CD14-positive monocyte (primary cell): ENCODE results near the gene TIMP2. TPM values are rescaled to one million over a fixed set of nuclear protein-coding genes. Genes with fewer than 3 reads are reported as not detected.

Experiments
- DNase-seq, 3 donors: peaks; one replicate each; pipeline ENCODE4 v3.0.0-alpha.2; 2011 to 2022
- H2AFZ ChIP-seq: 2 replicates; pipeline ENCODE4 v1.6.0; 2012; ENCODE audit warnings: mild to moderate bottlenecking, low read depth, low read length, inconsistent platforms; ENCODE audit not compliant: insufficient read depth, poor library complexity, severe bottlenecking
- H3K27ac ChIP-seq, 2 donors: 1 replicate in 1 of 2; 2 replicates in 1 of 2; pipeline ENCODE4 v1.5.1; 2012 to 2013; ENCODE audit warnings: low read length in 2 of 2, control low read depth in 1 of 2, inconsistent platforms in 1 of 2, low read depth in 1 of 2, mild to moderate bottlenecking in 1 of 2
- H3K27me3 ChIP-seq, 2 donors: one replicate each; pipeline versions ENCODE4 v1.6.0 to v1.6.1; 2011 to 2013; ENCODE audit warnings: low read length in 2 of 2; ENCODE audit not compliant: control insufficient read depth in 2 of 2, insufficient read depth in 2 of 2
- H3K36me3 ChIP-seq, 2 donors: replicated peaks in 1 of 2; 1 replicate in 1 of 2; 2 replicates in 1 of 2; pipeline versions ENCODE4 v1.5.1 to v1.6.1; 2012 to 2013; ENCODE audit warnings: low read length in 2 of 2, control low read depth in 1 of 2, inconsistent platforms in 1 of 2, mild to moderate bottlenecking in 1 of 2; ENCODE audit not compliant: insufficient read depth in 2 of 2, control insufficient read depth in 1 of 2
- H3K4me1 ChIP-seq, 2 donors: 1 replicate in 1 of 2; 2 replicates in 1 of 2; pipeline versions ENCODE4 v1.5.1 to v1.6.1; 2012 to 2013; ENCODE audit warnings: low read length in 2 of 2, control low read depth in 1 of 2, inconsistent platforms in 1 of 2, mild to moderate bottlenecking in 1 of 2, moderate library complexity in 1 of 2; ENCODE audit not compliant: insufficient read depth in 2 of 2, control insufficient read depth in 1 of 2
- H3K4me2 ChIP-seq: replicated peaks from 2 replicates; pipeline ENCODE3; 2012; ENCODE audit warnings: low read length, moderate library complexity, mild to moderate bottlenecking; ENCODE audit not compliant: poor library complexity, severe bottlenecking; ENCODE audit errors: extremely low read depth
- H3K4me3 ChIP-seq, 3 experiments: fragments of 200-600 bp in 1 of 3; sonication (generic) in 1 of 3; replicated peaks in 1 of 3; 1 replicate in 2 of 3; 2 replicates in 1 of 3; pipeline ENCODE4 v1.5.1; 2011 to 2013; ENCODE audit warnings: low read length in 3 of 3, mild to moderate bottlenecking in 3 of 3, control low read depth in 2 of 3, low read depth in 2 of 3, inconsistent platforms in 1 of 3, moderate library complexity in 1 of 3
- H3K79me2 ChIP-seq: 2 replicates; pipeline ENCODE4 v1.6.0; 2012; ENCODE audit warnings: mild to moderate bottlenecking, control low read depth, inconsistent platforms, low read length, moderate library complexity; ENCODE audit not compliant: insufficient read depth
- H3K9ac ChIP-seq: 2 replicates; pipeline ENCODE4 v1.6.0; 2017; ENCODE audit warnings: low read length, mild to moderate bottlenecking; ENCODE audit not compliant: insufficient read depth, poor library complexity, severe bottlenecking
- H3K9me3 ChIP-seq, 2 donors: replicated peaks in 1 of 2; 1 replicate in 1 of 2; 2 replicates in 1 of 2; pipeline versions ENCODE4 v1.5.1 to v1.6.1; 2012 to 2013; ENCODE audit warnings: low read length in 2 of 2, control low read depth in 1 of 2; ENCODE audit not compliant: control insufficient read depth in 1 of 2, insufficient read depth in 1 of 2
- H4K20me1 ChIP-seq: 2 replicates; pipeline ENCODE4 v1.6.0; 2012; ENCODE audit warnings: mild to moderate bottlenecking, low read length, control low read depth, moderate library complexity; ENCODE audit not compliant: insufficient read depth
- H3K27ac Mint-ChIP-seq, 7 donors: one replicate each; pipeline ENCODE4 v1.8.0; 2020; ENCODE audit warnings: mild to moderate bottlenecking in 7 of 7, mixed read lengths in 7 of 7, moderate library complexity in 6 of 7, inconsistent platforms in 2 of 7
- H3K27me3 Mint-ChIP-seq, 3 donors: one replicate each; pipeline ENCODE4 v1.8.0; 2021 to 2022; ENCODE audit warnings: low read depth in 3 of 3, mild to moderate bottlenecking in 3 of 3, mixed read lengths in 3 of 3, moderate library complexity in 3 of 3, inconsistent platforms in 1 of 3
- H3K36me3 Mint-ChIP-seq, 2 donors: one replicate each; pipeline ENCODE4 v1.8.0; 2020; ENCODE audit warnings: mixed read lengths in 2 of 2, inconsistent platforms in 1 of 2, mild to moderate bottlenecking in 1 of 2
- H3K4me1 Mint-ChIP-seq: one replicate; pipeline ENCODE4 v1.8.0; 2020; ENCODE audit warnings: mild to moderate bottlenecking, mixed read lengths
- H3K4me3 Mint-ChIP-seq, 2 donors: one replicate each; pipeline ENCODE4 v1.8.0; 2020; ENCODE audit warnings: mild to moderate bottlenecking in 2 of 2, mixed read lengths in 2 of 2, moderate library complexity in 1 of 2
- H3K9me3 Mint-ChIP-seq, 7 donors: one replicate each; pipeline ENCODE4 v1.8.0; 2020 to 2022; ENCODE audit warnings: mixed read lengths in 7 of 7, mild to moderate bottlenecking in 6 of 7, moderate library complexity in 6 of 7, inconsistent platforms in 2 of 7
- WGBS: methylation state at CpG from one replicate; pipeline ENCODE4 v1.1.5; 2013; ENCODE audit warnings: missing lambda C conversion rate; ENCODE audit not compliant: insufficient coverage; 5-methylcytosine and 5-hydroxymethylcytosine counted together
- intact Hi-C, 2 donors: fragments of 100-400 bp; cut with micrococcal nuclease; formaldehyde crosslinking; loops; one replicate each; pipeline versions ENCODE4 v1.15.0 to v1.15.1; 2023
- polyA plus RNA-seq, 3 donors: library from polyadenylated mRNA; depleted of rRNA in 1 of 3; unstranded in 2 of 3; stranded (reverse) in 1 of 3; fragments of 300-500 nt in 2 of 3; fragments of >200 nt in 1 of 3; fragmentation: Illumina TruSeq in 2 of 3; gene quantifications; 1 replicate in 2 of 3; 2 replicates in 1 of 3; pipeline ENCODE4 v1.2.3, GENCODE V29; 2012 to 2021
- TF ChIP-seq, protein P1 (sequence below): fragments of 200-600 bp; IDR thresholded peaks from one replicate; pipeline ENCODE4 v1.8.0; 2022; ENCODE audit warnings: antibody characterized with exemption, mild to moderate bottlenecking

The TIMP2 gene
- polyA plus RNA-seq, 3 donors = 4.5 to 101 (median 6.4) TPM

GRCh38 chr17:78838574-78839005 is 86.6 kb downstream of the TIMP2 start:
- no peaks in the 10 kb centered on the region for H3K27me3 ChIP-seq
- peak overlapping the region in 1 of 3 experiments; percentile 80 for H3K4me3 ChIP-seq
- peaks cover 18 to 33% of the 10 kb centered on the region in 2 donors for H3K4me1 ChIP-seq
- no peak overlapping the region for H3K27ac ChIP-seq
- H3K9ac ChIP-seq = no peak overlapping the region
- H3K4me2 ChIP-seq = peak overlapping the region; percentile 80
- H3K36me3 Mint-ChIP-seq = peaks cover 48 to 49% of the 10 kb centered on the region in 2 donors
- TF ChIP-seq, protein P1, sequence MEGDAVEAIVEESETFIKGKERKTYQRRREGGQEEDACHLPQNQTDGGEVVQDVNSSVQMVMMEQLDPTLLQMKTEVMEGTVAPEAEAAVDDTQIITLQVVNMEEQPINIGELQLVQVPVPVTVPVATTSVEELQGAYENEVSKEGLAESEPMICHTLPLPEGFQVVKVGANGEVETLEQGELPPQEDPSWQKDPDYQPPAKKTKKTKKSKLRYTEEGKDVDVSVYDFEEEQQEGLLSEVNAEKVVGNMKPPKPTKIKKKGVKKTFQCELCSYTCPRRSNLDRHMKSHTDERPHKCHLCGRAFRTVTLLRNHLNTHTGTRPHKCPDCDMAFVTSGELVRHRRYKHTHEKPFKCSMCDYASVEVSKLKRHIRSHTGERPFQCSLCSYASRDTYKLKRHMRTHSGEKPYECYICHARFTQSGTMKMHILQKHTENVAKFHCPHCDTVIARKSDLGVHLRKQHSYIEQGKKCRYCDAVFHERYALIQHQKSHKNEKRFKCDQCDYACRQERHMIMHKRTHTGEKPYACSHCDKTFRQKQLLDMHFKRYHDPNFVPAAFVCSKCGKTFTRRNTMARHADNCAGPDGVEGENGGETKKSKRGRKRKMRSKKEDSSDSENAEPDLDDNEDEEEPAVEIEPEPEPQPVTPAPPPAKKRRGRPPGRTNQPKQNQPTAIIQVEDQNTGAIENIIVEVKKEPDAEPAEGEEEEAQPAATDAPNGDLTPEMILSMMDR = no peak
- no peak overlapping the region for H2AFZ ChIP-seq
- H3K27ac Mint-ChIP-seq = peak overlapping the region in 2 of 7 donors; percentile 3 to 97
- no peaks in the 10 kb centered on the region for H3K9me3 Mint-ChIP-seq
- DNase-seq = no peak
- no peaks in the 10 kb centered on the region for H3K9me3 ChIP-seq
- H3K36me3 ChIP-seq = peaks cover 40 to 47% of the 10 kb centered on the region in 2 donors
- peaks cover 34% of the 10 kb centered on the region for H3K79me2 ChIP-seq
- H3K27me3 Mint-ChIP-seq = peaks cover 0 to 3% (median 2%) of the 10 kb centered on the region in 3 donors
- 97% methylated on average over 21 of the region's 22 CpGs for WGBS
- peaks cover 22% of the 10 kb centered on the region for H4K20me1 ChIP-seq
- peak overlapping the region; percentile 89 to 94 for H3K4me3 Mint-ChIP-seq
- H3K4me1 Mint-ChIP-seq = peaks cover 28% of the 10 kb centered on the region
- intact Hi-C loops = no loop called here

DNA sequence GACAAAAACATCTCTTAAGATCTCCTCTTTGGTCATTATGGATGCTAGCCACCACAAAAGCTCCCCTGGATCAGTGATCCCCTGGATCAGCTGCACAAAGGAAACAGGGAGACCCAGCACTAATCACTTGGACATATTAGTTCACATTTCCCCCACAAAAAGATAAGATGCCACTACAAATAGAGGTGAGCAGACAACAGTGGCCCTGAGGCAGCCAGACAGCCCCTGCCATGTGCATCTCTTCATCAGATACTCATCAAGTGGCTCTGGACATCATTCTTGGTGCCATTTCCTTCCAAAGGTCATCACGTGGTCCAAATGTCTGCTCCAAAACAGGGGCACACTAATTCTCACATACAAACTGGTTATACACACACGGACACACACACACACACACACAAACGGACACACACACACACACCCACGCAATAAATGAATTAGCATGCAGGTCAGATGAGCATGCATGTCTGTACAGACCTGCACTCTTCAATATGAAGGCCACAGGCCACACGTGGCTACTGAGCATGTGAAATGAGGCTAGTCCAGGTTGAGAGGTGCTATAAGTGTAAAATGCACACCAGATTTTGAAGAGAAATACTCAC is 88.7 kb downstream of the TIMP2 start:
- 79% methylated on average over 3 of the region's 5 CpGs for WGBS
- TF ChIP-seq, protein P1 = no peak
- H3K79me2 ChIP-seq = peaks cover 36% of the 10 kb centered on the region

More for the DNA sequence above, 88.7 kb downstream of the TIMP2 start:
- no peak overlapping the region for H3K9ac ChIP-seq
- Mint-ChIP-seq H3K4me3 (no peak overlapping the region), H3K36me3 (peaks cover 69% of the 10 kb centered on the region in 2 donors), H3K4me1 (peaks cover 19% of the 10 kb centered on the region), H3K9me3 (no peaks in the 10 kb centered on the region), H3K27ac (peak overlapping the region in 2 of 7 donors; percentile 42 to 65), H3K27me3 (peaks cover 0 to 3% (median 0%) of the 10 kb centered on the region in 3 donors)
- no peak overlapping the region for H2AFZ ChIP-seq
- no peak overlapping the region for H3K4me2 ChIP-seq
- no peaks in the 10 kb centered on the region for H3K9me3 ChIP-seq
- peaks cover 27% of the 10 kb centered on the region for H4K20me1 ChIP-seq
- DNase-seq = no peak
- no peak overlapping the region for H3K27ac ChIP-seq
- no peaks in the 10 kb centered on the region for H3K27me3 ChIP-seq
- H3K4me1 ChIP-seq = peaks cover 14 to 28% of the 10 kb centered on the region in 2 donors
- H3K4me3 ChIP-seq = no peak overlapping the region
- peaks cover 59 to 67% of the 10 kb centered on the region in 2 donors for H3K36me3 ChIP-seq
- intact Hi-C loops = no loop called here
